GM21423 (cell line): ENCODE measurements around the gene RSPRY1.

Experiments used
- ATAC-seq: cut with Tn5 transposase; IDR thresholded peaks from one replicate; pipeline ENCODE4 v1.9.1; 2021; ENCODE audit warnings: mild to moderate bottlenecking, moderate library complexity; ENCODE audit not compliant: unreplicated experiment

RSPRY1 gene

GRCh38 chr16:57152096-57153093 lies 33.7 kb upstream of the RSPRY1 start:
- no peak for ATAC-seq

DNA sequence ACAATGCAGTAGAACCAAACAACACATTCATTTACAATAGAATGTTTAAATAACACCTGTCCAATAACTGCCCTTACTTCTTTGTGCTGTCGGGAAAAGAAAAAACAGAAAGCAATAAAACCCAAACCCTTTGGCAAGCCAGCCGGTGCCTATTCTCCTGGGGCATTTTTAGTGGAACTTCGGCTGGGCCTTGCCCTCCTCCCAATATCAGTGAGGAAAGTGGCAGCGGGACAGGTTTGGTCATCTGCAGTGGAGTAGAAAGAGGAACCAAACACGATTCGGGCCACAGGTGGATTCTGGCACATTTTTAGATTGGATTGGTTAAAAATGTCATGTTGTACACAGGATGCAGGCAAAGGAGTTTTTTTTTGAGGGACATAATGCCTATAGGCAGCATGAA lies 32.3 kb upstream of the RSPRY1 start:
- ATAC-seq = no peak

DNA sequence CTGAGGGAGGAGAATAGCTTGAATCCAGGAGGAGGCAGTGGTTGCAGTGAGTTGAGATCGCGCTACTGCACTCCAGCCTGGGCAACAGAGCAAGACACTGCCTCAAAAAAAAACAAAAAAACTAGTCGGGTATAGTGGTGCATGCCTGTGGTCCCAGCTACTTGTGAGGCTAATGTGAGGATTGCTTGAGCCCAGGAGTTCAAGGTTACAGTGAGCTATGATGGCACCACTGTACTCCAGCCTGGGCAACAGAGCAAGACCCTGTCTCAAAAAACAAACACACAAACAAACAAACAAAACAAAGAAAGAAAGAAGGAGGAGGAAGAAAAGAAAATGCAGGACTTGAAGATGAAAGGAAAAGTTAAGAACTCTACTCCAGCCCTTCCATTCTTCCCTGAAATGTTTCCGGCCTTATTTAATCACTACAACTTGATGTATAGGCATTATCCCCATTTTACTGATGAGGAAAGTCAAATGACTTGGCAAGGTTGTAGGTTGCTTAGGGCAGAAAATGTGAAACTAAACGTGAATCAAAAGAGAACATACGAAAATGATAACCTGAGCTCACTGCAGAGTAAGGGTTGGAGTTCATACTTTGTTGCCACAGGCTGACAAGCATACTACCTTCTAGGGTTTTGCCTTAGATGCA lies 30.3 kb upstream of the RSPRY1 start:
- ATAC-seq = no peak

DNA sequence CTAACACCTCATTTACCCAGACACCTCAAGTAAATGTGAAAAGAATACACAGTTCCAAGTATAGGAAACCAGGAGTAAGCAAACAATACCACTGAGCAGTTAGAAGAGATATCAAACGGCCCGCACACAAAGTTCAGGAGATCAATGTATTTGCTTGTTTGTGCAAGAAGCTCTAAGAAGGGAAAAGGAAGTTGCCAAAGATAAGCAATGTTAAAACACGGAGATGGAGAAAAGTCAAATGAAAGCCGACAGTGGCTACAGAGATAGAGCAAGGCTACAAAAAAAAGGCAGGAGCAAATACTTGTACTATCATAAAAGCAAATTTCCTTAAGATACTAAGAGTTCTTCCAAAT lies 29.8 kb upstream of the RSPRY1 start:
- no peak for ATAC-seq

GRCh38 chr16:57157533-57157932 lies 28.6 kb upstream of the RSPRY1 start:
- no peak for ATAC-seq

- no peak for ATAC-seq
Observed at GRCh38 chr16:57159447-57159846, 26.7 kb upstream of the RSPRY1 start.

DNA sequence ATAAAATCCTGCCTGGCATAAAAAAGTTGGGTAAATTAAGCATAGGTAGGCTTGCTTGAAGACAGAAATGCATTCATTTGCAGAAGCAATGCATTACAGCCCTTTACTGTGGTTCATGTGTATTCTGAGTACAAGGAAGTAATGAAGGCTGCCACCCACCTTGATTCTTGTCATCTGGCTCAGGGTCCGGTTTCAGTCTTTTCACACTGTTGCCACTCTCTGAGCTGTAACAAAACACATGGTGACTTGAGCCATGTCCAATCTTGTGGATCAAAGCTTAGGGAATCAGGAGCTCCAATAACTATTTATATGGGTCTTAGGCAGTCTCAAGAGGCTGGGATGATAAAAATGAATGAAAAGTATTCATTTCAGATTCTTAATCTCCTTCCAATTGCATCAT lies 22.3 kb upstream of the RSPRY1 start:
- no peak for ATAC-seq

DNA sequence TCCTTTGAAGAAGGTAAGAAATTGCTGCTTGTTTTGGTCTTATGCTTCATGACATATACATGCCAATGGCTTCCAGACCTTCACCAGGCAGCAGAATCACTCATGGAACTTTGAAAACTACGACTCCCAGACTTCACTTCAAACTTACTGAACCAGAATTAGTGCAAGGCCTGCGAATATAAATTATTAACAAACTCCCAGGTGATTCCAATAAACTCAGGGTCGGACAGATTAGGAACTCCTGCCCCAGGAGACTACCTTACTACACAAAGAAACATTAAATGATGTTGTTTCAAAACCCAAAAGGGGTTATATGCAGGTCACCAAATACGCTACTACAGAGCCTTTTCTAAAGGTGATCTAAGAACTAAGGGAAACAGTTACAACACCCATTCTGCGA lies 20.6 kb upstream of the RSPRY1 start:
- ATAC-seq = no peak

DNA sequence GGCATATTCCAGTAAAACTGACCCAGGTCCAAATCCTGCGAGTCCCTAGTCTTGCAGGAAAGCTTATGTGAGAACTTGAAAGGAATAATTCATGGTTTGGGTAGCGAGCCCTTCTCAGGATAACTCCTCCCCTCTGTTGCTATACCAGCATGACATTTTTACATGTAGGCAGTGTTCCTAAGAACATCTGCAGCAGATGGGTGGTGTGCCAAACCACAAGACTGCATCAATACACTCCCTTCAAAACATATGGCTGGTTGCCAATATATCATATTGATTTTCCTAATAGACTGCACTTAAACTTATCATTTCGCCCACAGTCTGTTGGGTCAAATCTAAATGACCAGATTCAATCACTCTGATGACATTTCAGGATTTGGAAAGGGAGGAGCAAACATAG lies 20.2 kb upstream of the RSPRY1 start:
- ATAC-seq = no peak

DNA sequence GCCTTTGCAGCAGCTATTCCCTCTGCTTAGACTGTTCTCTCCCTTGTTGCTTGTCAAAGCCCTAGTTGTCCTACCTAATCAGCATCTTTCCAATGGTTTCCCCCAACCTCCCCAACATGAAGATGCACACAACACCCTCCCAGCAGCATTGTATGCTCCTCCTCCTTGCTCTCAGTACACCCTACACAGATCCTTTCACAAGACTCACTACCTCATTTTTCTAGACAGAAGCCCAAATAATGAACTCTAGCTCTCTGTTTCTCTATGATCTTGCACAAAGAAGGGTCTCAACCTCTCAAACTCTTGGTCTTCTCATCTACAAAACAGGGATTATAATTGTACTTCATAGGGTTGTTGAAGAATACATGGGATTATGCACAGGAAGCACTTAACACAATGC lies 19.7 kb upstream of the RSPRY1 start:
- ATAC-seq = no peak

DNA sequence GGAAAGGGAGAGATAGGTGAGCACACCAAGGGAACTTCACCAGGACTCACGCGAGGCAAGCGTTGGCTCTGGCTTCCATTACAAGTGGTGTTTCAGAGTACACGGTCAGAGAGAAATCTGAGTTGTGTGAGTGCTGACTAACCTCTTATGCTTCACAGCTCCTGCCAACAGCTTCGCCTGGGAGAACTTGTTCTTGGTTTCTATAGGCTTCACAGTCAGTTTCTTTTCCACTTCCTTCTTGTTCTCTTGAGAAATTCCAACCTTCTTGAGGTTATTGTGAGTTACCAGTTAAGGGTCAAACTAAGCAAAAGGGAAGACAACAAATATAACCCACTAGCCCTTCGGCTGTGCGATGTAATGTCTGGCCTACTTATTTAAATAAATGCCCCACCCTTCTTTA lies 19.2 kb upstream of the RSPRY1 start:
- ATAC-seq = no peak

GRCh38 chr16:57167538-57167937 lies 18.6 kb upstream of the RSPRY1 start:
- ATAC-seq = no peak

DNA sequence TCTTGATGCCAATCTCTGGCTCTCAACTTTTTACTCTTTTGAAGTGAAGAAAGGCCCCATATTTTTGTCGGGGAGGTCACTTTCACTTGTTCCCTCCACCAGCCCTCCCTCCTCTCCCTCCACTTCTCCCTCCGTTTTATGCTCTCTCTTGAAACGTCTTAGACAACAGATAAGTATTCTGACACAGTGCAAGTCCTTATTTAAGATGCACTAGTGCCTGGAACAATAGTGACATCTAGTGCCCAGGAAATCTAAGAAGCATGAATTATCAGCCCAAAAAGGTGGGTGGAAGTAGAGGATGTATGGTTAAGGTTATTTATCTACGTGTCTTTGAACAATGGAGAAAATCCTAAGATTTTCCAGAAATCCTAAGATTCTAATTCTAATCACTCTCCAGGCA lies 18.2 kb upstream of the RSPRY1 start:
- ATAC-seq = no peak

DNA sequence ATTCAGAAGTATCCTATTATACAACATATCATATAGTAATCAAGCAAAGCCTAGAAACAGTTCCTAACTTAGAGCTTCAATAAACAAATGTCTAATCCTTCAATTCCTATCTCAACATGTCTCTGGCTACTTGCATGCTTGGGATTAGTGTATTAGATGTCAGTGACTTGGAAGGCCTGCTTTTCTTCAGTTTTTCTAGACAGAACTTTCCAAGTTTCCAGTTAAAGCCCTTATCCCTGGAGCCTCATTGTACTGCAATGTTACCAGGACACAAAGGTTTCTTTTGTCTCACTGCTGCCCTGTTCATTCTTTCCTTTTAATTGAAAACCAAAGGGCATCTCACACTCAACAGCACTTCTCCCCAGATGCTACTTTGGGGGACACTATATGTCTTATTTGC lies 16.8 kb upstream of the RSPRY1 start:
- no peak for ATAC-seq

- ATAC-seq = no peak
Observed at GRCh38 chr16:57172721-57173290, 13.3 kb upstream of the RSPRY1 start.

- no peak for ATAC-seq
Observed at GRCh38 chr16:57175896-57176295, 10.2 kb upstream of the RSPRY1 start.

DNA sequence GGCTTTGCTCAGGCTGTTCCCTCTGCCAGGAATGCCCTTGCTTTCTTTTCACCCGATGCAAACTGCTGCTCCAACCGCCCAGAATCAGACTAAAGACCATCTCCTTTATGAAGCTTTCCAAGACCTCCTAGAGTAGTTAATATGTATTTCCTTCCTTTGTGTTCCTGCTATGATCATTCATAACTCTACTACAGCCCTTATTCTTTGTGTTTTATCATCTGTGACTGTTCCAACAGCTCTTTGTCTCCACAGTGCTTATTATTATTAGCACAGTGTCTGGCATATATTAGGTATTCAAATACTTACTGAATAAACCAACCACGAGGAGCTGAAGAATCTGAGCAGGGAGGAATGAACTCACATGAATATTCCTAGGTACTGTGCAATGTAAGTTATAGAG lies 7.9 kb upstream of the RSPRY1 start:
- ATAC-seq = no peak

- no peak for ATAC-seq
Observed at GRCh38 chr16:57178793-57179212, 7.3 kb upstream of the RSPRY1 start.

- no peak for ATAC-seq
Observed at GRCh38 chr16:57179215-57179828, 6.8 kb upstream of the RSPRY1 start.

- no peak for ATAC-seq
Observed at GRCh38 chr16:57184113-57184512, 2.0 kb upstream of the RSPRY1 start.

- ATAC-seq = no peak
Observed at GRCh38 chr16:57184887-57185445, 1.2 kb upstream of the RSPRY1 start.
